Muscle of leg (tissue), 11 donors: ENCODE measurements around the gene COX6A2. TPM values are rescaled to one million over a fixed set of nuclear protein-coding genes. Genes with fewer than 3 reads are reported as not detected.

ENCODE experiments used
- DNase-seq: peaks from one replicate; pipeline ENCODE4 v3.0.0; 2013
- H3K27ac ChIP-seq: one replicate; pipeline ENCODE4 v1.5.1; 2013; ENCODE audit warnings: mild to moderate bottlenecking, low read length, control low read depth
- H3K27me3 ChIP-seq: one replicate; pipeline ENCODE4 v1.6.1; 2013; ENCODE audit warnings: low read length; ENCODE audit not compliant: control insufficient read depth, insufficient read depth
- H3K36me3 ChIP-seq: one replicate; pipeline ENCODE4 v1.6.1; 2013; ENCODE audit warnings: low read length; ENCODE audit not compliant: control insufficient read depth, insufficient read depth
- H3K4me1 ChIP-seq: one replicate; pipeline ENCODE4 v1.6.1; 2013; ENCODE audit warnings: low read length; ENCODE audit not compliant: control insufficient read depth, insufficient read depth
- H3K4me3 ChIP-seq: one replicate; pipeline ENCODE4 v1.5.1; 2013; ENCODE audit warnings: low read length, control low read depth
- H3K9me3 ChIP-seq: replicated peaks from 2 replicates; pipeline ENCODE4 v1.6.1; 2013; ENCODE audit warnings: low read depth, low read length; ENCODE audit not compliant: control insufficient read depth
- WGBS: methylation state at CpG from one replicate; pipeline ENCODE4 v1.1.5; 2013; ENCODE audit warnings: missing lambda C conversion rate; ENCODE audit not compliant: insufficient coverage; 5-methylcytosine and 5-hydroxymethylcytosine counted together
- polyA plus RNA-seq, 8 donors: library from polyadenylated mRNA; unstranded; fragments of 120-200 nt; gene quantifications; one replicate each; pipeline versions ENCODE4 v1.2.1 to v1.2.3, GENCODE V29; 2013; ENCODE audit warnings: inconsistent platforms in 1 of 8, low replicate concordance in 1 of 8; ENCODE audit not compliant: insufficient read length in 8 of 8, insufficient read depth in 1 of 8
- total RNA-seq: library from RNA; stranded (reverse); fragments of 120-200 nt; gene quantifications from one replicate; pipeline ENCODE4 v1.2.4, GENCODE V29; 2013

The COX6A2 gene
- total and polyA plus RNA-seq, 9 donors: 131 to 387 (median 280) TPM

- WGBS: 83% methylated on average over 9 of the region's 17 CpGs
- DNase-seq: no peak
- Histone ChIP-seq H3K4me3 (no peak overlapping the region), H3K9me3 (no peaks in the 10 kb centered on the region), H3K4me1 (peaks cover 13% of the 10 kb centered on the region), H3K27ac (no peak overlapping the region), H3K27me3 (no peaks in the 10 kb centered on the region), H3K36me3 (peaks cover 49% of the 10 kb centered on the region)
Observed at GRCh38 chr16:31464781-31465260, 36.7 kb upstream of the COX6A2 start.

GRCh38 chr16:31464348-31464769, 36.2 kb upstream of the COX6A2 start:
- H3K27ac ChIP-seq: no peak overlapping the region
- no peaks in the 10 kb centered on the region for H3K27me3 ChIP-seq
- 93% methylated on average over 36 of the region's 36 CpGs for WGBS
- H3K36me3 ChIP-seq: peaks cover 49% of the 10 kb centered on the region
- no peaks in the 10 kb centered on the region for H3K9me3 ChIP-seq
- H3K4me3 ChIP-seq: no peak overlapping the region
- DNase-seq: no peak
- H3K4me1 ChIP-seq: peaks cover 13% of the 10 kb centered on the region

DNA sequence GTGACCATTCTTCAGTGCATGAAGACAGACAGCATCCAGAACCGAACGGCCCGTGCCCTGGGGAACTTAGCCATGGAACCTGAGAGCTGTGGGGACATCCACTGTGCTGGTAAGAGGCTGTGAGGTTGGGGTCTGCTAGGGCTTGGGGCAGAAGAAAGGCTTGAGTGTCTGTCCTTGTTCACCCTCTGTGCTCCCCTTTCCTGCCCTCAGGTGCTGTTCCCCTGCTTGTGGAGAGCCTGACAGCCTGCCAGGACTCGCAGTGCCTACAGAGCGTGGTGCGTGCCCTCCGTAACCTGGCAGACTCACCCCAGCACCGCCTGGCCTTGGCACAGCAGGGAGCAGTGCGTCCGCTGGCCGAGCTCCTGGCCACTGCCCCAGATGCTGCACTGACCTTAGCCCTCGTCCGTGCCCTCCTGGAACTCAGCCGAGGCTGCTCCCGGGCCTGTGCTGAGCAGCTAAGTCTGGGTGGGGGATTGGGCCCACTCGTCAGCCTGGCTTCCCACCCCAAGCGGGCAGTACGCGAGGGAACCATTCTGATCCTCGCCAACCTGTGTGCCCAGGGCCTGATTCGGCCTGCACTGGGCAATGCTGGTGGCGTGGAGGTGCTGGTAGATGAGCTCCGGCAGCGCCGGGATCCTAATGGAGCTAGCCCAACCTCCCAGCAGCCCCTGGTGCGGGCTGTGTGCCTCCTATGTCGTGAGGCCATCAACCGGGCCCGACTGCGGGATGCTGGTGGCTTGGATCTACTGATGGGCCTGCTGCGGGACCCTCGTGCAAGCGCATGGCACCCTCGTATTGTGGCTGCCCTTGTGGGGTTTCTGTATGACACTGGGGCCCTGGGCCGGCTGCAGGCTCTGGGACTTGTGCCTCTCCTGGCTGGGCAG, 34.0 kb upstream of the COX6A2 start:
- Histone ChIP-seq H3K9me3 (no peaks in the 10 kb centered on the region), H3K4me3 (no peak overlapping the region), H3K27me3 (no peaks in the 10 kb centered on the region), H3K36me3 (peaks cover 46% of the 10 kb centered on the region), H3K27ac (no peak overlapping the region), H3K4me1 (peaks cover 26% of the 10 kb centered on the region)
- DNase-seq: no peak
- 92% methylated on average over 34 of the region's 35 CpGs for WGBS

- 84% methylated on average over 4 of the region's 10 CpGs for WGBS
- Histone ChIP-seq H3K36me3 (peaks cover 47% of the 10 kb centered on the region), H3K4me1 (peaks cover 30% of the 10 kb centered on the region), H3K4me3 (no peak overlapping the region), H3K9me3 (no peaks in the 10 kb centered on the region), H3K27me3 (no peaks in the 10 kb centered on the region), H3K27ac (no peak overlapping the region)
- DNase-seq: no peak
Observed at GRCh38 chr16:31461201-31461920, 33.2 kb upstream of the COX6A2 start.

DNA sequence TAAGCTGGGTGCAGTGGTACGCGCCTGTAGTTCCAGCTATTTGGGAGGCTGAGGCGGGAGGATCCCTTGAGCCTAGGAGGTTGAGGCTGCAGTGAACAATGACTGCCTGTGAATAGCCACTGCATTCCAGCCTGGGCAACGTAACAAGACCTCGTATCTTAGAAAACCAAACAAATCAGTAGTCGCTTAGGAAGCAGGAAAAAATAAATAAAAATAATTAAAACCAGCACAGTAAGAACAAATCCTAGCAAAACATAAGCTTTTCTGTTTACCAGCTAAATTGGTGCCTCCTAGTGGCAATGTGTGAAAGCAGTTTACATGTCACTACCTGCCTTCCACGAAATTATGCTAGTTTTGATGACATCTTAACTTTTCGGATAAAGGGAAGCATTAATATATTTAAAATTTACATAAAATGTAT, 32.4 kb upstream of the COX6A2 start:
- no peaks in the 10 kb centered on the region for H3K9me3 ChIP-seq
- H3K27ac ChIP-seq: peak overlapping the region; percentile 96
- peaks cover 42% of the 10 kb centered on the region for H3K36me3 ChIP-seq
- H3K4me1 ChIP-seq: peaks cover 34% of the 10 kb centered on the region
- H3K27me3 ChIP-seq: no peaks in the 10 kb centered on the region
- WGBS: 100% methylated on average over 1 of the region's 8 CpGs
- peak; percentile 71 for DNase-seq
- no peak overlapping the region for H3K4me3 ChIP-seq

- Histone ChIP-seq H3K9me3 (no peaks in the 10 kb centered on the region), H3K4me1 (peaks cover 40% of the 10 kb centered on the region), H3K27ac (peak overlapping the region; percentile 99), H3K4me3 (peak overlapping the region; percentile 89), H3K36me3 (peaks cover 41% of the 10 kb centered on the region), H3K27me3 (no peaks in the 10 kb centered on the region)
- WGBS: under 1% methylated on average over 55 of the region's 61 CpGs
- DNase-seq: peak; percentile 100
Observed at GRCh38 chr16:31459687-31460581, 31.8 kb upstream of the COX6A2 start.

GRCh38 chr16:31458844-31459686, 30.9 kb upstream of the COX6A2 start, which contains the start of gene ARMC5:
ARMC5 (plus strand) TSS chr16:31459501; CDS start chr16:31459525, 24 bp downstream.
- Histone ChIP-seq H3K27me3 (no peaks in the 10 kb centered on the region), H3K36me3 (peaks cover 35% of the 10 kb centered on the region), H3K4me1 (peaks cover 46% of the 10 kb centered on the region), H3K27ac (peak within 1 kb of the TSS; percentile 99), H3K9me3 (no peaks in the 10 kb centered on the region), H3K4me3 (peak within 1 kb of the TSS; percentile 89)
- DNase-seq: peak; percentile 99
- under 1% methylated on average over 90 of the region's 91 CpGs for WGBS

GRCh38 chr16:31458073-31458843, 30.1 kb upstream of the COX6A2 start:
- H3K4me3 ChIP-seq: peak overlapping the region; percentile 89
- no peak for DNase-seq
- no peaks in the 10 kb centered on the region for H3K9me3 ChIP-seq
- under 1% methylated on average over 39 of the region's 42 CpGs for WGBS
- H3K27ac ChIP-seq: peak overlapping the region; percentile 99
- peaks cover 29% of the 10 kb centered on the region for H3K36me3 ChIP-seq
- H3K27me3 ChIP-seq: no peaks in the 10 kb centered on the region
- H3K4me1 ChIP-seq: peaks cover 54% of the 10 kb centered on the region
